Hippocampal formation (tissue), 2 donors: Measurements from ENCODE around the gene LCE2A.
"Not testable (repeated sequence)": the region's sequence is repeated elsewhere in the genome, so short reads cannot be mapped to it uniquely, and the experiment has no call there.

Experiments used
- DNase-seq, 2 donors: peaks; one replicate each; lab custom pipeline; 2025; lab: John Stamatoyannopoulos, UW

Gene LCE2A, protein sequence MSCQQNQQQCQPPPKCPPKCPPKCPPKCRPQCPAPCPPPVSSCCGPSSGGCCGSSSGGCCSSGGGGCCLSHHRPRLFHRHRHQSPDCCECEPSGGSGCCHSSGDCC

DNA sequence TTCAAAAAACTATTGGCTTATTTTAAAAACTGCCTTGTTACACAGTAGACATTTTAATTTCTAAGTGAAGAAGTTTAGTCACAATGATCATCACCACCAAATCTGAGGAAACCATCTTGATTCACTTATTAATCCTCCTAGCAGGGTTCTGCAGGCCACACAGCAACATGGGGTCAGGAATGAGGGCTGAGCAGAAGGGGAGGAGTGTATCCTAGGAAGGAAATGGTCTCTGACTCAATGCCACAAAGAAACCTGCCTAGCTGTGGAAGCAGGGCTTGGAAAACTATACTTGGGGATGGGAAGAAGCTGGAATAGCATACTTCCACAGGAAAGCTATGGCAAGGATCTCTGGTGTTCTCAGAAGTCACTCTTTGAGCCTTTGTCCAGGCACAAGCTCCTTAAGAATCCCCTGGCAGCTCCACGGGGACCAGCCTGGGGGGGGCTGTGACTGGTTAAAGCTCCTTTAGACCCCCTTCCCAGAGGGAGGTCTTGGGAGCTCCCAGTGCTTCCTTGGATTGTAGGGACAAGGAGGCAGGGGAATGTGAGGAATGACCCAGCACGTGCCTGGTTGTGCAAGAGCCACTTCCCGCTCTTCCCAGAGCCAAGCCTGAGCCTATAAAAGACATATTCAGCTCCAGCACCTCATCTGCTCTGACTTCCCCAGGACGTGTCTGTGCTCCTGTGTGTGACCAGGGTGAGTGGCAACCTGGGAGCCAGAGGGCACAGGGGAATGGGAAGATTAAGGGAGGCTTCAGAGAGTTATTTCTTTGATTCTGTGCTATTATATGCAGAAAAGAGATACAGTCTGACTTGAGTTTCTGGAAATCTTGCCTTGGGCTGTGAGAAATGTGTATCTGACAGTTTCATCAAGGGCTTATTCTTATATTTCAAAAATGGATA is at the start of gene LCE2A:
Gene LCE2A (plus strand): TSS at position 645 of the 900 bp plus-strand sequence. CDS start 557 bp downstream, outside the sequence.
- no peak for DNase-seq

DNA sequence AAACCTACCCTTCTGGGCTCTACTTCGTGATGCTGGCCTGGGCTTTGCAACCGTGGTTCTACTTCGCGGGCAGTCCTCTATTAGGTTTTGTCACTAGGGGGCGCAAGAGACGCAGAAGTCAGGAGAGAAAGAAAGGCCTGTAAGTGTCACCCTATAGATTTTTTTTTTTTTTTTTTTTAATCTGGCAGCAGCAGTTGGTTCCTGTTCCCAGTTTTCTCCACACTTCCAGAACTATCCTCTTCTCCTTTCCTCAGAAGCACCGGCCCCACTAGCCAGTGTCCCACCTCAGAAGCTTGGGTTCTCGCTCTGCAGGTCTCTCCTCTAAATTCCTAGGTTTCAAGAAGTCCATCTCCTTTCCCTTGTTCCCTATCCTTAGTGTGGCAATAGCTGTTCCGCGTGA is 44.0 kb upstream of the LCE2A start:
- peak; percentile 4 to 33 for DNase-seq

DNA sequence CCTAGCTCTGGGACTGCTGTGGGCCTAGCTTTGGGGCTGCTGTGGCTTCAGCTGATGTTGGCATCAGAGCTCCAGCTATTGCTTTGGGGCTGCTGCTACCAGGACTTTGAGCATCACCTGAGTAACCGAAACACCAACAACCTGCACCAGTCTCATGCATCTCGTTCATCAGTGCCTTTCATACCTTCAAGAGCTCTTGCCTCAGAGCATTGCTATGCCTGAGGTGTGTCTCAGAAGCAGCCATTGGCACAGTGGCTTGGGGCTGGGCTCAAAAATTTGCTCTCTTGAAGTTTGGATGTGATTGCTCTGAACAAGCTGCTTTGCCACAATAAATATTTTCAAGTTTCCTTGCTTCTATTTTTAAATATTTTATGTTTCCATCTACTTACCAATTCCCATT is 41.7 kb upstream of the LCE2A start:
- DNase-seq, result no peak

DNA sequence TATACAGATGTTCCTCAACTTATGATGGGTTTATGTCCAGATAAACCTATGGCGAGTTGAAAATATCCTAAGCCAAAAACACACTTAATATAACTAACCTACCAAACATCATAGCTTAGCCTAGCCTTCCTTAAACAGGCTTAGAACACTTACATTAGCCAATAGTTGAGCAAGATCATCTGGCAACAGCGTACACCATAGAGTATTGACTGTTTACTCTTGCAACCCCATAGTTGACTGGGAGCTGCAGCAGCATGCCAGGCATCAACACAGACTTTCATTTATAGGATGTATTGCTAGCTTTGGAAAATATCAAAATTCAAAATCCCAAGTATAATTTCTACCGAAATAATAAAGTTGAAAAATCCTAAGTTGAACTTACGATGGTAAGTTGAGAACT is 40.5 kb upstream of the LCE2A start:
- DNase-seq, result no peak

DNA sequence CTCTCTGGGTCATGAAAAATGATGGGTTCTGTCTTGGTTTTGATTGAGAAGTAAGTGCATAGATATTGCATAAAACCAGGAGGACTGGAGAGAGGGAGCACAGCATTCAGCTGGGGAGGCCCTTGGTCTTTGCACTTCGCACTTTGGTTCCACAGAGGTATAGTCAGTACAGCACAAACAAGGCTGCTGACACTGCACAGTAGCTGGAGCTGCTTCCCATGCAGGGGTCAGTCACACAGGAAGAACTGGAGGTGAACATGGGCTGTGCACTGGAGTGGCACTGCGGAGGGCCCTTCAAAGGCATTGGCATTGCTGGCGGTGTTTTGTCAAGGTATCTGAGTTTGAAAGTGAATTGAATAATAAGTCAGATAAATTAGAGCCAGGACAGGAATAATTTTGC is 39.5 kb upstream of the LCE2A start:
- no peak for DNase-seq

DNA sequence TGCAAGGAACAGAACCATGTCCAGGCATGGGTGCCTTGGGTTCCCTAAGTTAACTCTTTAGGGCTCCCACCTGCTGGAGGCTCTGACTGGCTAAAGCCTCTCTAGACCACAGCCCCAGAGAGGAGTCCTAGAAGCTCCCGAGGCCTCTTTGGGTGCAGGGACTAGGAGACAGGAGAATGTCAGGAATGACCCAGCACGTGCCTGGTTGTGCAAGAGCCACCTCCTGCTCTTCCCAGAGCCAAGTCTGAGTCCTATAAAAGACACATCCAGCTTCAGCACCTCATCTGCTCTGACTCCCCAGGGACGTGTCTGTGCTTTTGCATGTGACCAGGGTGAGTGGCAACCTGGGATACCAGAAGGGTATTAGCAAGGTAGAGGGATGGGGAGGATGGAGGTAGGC is 35.0 kb upstream of the LCE2A start, which contains the start of gene LCE2D:
Gene LCE2D (plus strand): TSS at position 283 of the 400 bp plus-strand sequence. CDS start 726 bp downstream, outside the sequence.
- no peak for DNase-seq

DNA sequence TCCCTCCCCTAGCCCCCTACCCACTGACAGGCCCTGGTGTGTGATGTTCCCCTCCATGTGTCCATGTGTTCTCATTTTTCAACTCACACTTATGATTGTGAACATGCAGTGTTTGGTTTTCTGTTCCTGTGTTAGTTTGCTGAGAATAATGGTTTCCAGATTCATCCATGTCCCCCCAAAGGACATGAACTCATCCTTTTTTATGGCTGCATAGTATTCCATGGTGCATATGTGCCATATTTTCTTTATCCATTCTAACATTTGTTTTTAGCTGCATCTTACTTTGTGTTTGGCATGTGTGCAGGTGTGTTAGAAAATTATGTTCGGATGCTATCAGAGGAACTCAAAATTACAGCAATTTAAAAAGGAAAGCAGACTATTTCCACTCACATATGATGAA is 32.0 kb upstream of the LCE2A start:
- not testable (repeated sequence) for DNase-seq

DNA sequence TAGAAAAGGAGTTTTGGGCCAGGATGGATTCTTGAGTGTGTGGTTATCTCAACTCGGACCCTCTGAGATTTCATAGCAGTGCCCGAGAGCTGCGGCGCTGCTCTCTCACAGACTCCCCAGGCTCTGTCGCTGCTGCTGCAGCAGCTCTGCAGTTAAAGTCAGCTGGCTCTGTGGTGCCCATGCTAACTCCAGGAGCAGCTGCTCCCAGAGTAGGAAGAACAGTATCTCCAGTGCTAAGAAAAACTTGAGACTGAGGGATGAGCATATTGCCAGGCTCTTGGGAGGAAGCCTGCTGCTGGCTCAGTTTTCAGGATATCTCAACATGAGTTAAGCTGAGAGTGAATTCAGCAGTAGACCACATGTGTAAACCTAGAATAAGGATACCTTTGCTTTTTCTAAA is 30.5 kb upstream of the LCE2A start:
- DNase-seq, result peak in 1 of 2 donors; percentile 7

DNA sequence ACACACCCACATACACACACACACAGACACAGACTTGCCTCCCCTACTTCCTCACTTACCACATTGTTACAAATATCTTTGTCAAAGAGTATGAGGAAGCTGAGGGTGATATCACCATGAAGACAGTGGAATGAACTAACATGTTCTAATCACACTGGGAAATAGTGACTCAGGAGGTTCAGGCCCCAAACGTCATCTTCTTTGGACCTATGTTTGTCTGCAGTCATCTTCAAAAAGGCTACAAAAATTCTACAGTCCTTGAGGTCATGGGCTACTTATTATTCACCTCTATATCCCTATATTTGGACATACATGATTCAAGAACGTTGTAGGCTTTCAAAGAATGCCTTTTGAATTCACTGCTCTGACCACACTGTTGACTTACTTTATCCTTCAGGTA is 25.1 kb upstream of the LCE2A start:
- DNase-seq, result no peak

DNA sequence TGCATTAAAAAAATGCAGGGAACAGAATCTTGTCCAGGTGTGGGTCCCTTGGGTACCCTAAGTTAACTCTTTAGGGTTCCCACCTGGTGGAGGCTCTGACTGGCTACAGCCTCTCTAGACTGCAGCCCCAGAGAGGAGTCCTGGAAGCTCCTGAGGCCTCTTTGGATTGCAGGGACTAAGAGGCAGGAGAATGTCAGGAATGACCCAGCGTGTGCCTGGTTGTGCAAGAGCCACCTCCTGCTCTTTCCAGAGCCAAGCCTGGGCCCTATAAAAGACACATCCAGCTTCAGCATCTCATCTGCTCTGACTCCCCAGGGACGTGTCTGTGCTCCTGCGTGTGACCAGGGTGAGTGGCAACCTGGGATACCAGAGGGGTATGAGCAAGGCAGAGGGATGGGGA is 23.2 kb upstream of the LCE2A start, which contains the start of gene LCE2C:
Gene LCE2C (plus strand): TSS at position 297 of the 400 bp plus-strand sequence. CDS start 737 bp downstream, outside the sequence.
- DNase-seq, result not testable (repeated sequence)

DNA sequence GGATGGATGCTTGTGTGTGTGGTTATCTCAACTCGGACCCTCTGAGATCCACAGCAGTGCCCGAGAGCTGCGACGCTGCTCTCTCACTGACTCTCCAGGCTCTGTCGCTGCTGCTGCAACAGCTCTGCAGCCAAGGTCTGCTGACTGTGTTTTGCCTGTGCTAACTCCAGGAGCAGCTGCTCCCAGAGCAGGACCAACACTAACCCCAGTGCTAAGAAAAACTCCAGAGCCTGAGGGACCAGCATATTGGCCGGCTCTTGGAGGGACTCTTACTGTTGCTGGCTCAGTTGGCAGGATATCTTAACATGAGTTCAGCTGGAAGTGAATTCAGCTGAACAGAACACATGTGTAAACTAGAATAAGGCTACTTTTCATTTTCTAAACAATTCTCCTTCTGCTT is 18.7 kb upstream of the LCE2A start:
- DNase-seq, result no peak

DNA sequence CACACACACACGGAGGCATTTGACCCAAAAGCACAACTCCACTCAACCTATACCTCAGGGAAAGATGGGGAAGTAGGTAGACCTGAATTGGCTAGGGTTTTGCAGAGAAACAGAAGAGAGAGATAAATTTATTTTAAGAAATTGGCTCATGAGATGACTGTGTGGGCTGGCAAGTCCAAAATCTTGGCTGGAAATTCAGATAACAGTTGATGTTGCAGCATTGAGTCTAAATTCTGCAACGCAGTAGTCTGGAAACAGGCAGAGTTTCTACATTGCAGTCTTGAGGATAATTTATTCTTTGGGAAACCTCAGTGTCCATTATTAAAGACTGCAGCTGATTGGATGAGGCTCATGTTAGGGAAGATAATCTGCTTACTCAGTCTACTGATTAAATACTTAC is 16.5 kb upstream of the LCE2A start:
- DNase-seq, result peak in 1 of 2 donors; percentile 2

DNA sequence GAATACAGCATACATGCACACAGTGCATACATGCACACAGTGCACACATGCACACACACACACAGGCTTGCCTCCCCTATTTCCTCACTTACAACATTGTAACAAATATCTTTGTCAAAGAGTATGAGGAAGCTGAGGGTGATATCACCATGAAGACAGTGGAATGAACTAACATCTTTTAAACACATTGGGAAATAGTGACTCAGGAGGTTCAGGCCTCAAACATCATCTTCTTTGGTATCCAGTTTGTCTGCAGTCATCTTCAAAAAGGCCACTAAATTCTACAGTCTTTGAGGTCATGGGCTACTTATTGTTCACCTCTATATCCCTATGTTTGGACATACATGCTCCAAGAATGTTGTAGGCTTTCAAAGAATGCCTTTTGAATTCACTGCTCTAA is 14.3 kb upstream of the LCE2A start:
- DNase-seq, result no peak

DNA sequence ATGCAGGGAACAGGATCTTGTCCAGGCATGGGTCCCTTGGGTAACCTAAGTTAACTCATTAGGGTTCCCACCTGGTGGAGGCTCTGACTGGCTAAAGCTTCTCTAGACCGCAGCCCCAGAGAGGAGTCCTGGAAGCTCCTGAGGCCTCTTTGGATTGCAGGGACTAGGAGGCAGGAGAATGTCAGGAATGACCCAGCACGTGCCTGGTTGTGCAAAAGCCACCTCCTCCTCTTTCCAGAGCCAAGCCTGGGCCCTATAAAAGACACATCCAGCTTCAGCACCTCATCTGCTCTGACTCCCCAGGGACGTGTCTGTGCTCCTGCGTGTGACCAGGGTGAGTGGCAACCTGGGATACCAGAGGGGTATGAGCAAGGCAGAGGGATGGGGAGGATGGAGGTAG is 12.3 kb upstream of the LCE2A start, which contains the start of gene LCE2B:
Gene LCE2B (plus strand): TSS at position 301 of the 400 bp plus-strand sequence. CDS start 721 bp downstream, outside the sequence.
- DNase-seq, result not testable (repeated sequence)

DNA sequence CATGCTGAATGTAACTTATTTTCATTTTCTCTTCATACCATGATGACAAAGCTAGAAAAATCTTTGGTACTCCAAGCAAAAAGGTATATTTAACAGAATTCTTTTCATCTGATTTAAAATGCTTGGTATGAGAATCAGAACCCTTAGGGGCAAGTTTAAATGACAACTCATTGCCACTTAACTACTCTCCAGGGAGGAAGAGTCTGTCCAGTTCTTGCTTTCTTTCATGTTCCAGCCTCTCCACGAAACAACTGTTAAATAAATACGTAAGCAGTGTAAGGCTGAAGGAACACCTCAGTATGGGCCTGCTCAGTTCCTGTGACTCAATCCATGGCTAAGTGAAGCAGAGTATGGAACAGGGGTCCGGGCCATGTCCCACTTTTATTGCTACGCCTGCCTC is 1.6 kb downstream of the LCE2A start:
- DNase-seq, result no peak

DNA sequence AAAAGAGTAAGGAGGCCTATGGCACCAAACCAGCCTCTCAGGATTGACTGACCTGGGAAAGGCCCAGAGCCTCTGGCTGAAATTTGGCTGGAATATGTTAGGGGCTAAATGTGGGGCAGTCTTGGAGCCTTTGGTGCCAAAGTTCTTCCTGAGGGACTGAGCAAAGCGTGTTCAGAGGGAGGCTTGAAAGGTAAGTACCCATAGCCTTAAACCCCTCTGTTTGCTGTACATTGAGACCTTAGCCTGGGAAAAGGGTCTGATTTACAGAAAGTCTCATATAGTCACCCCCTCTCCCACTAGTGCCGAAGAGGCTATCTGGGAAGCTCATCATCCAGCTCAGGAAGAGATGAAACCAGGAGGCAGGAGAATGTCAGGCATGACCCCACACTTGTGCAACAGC is 9.7 kb downstream of the LCE2A start, which contains the start of gene LCE4A:
Gene LCE4A (plus strand): TSS at position 301 of the 400 bp plus-strand sequence. CDS start 916 bp downstream, outside the sequence.
- no peak for DNase-seq

DNA sequence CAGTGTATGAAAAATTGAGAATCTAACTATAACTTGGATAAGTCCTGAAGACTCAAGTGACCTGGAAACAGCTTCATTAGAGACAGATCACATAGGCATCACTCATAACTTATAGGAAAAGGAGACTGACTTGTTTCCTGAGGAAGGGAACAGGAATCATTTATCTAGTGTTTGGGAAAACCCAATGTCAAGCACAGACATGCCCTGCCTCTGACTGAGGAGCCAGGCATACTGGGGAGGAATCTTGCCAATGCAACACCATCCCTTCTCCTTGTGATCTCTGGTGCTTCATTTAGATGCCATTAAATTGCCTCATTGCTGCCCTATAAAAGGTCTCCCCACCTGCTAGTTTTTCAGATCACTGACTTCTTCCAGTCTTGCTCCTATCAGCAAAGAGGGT is 20.1 kb downstream of the LCE2A start:
- no peak for DNase-seq

DNA sequence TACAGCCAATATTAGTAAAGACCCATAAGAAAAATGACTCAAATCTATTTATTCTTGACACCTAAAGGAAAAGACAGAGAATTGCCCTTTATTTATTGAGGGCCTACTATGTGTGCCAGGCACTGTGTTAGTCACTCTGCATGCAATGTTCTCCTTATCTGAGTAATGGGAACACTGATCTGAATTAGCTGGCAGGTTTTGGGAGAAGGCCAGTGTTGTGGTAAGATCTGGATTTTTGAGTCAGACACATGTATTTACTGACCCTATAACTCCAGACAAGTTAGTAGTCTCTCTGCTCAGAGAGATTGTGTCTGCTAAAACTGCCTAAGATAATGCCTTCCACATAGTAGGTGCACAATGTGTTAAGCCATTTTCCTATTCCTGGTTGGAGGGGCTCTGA is 27.1 kb downstream of the LCE2A start:
- no peak for DNase-seq

DNA sequence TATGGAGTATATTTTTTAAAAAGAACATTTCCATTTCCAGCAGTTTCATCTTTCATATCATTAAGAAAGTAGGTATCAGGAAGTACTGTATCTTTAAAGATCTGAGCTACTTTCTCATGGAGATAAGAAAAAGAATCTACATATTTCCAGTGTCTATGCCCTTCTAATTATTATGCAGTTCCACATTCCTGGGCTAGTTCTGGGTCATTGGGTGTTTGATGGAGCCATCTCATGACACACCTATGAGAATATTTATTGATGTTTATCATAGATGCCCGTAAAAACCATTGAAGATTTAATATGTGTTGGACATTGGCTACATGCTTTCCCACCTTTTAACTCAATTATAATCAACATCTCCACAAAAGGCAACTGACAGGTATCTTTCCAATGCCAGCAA is 30.8 kb downstream of the LCE2A start:
- DNase-seq, result no peak

DNA sequence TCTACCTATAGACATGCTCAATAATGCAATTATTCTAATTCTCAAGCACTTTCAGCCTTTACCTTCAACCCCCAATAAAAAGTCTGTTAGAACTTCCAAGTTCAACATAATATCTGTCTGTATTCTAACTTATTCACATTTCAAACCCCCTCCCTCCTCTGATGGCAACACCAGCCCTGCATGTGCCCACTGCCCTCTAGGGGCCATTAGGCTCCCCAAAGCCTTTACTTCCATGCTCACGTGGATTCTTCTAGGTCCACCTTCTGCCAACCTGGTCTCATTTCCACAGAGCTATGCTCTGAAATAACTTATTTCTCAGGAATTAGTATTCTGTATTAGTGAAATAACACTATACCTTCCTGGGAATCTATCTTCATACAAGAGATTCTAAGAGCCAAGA is 37.5 kb downstream of the LCE2A start:
- no peak for DNase-seq

DNA sequence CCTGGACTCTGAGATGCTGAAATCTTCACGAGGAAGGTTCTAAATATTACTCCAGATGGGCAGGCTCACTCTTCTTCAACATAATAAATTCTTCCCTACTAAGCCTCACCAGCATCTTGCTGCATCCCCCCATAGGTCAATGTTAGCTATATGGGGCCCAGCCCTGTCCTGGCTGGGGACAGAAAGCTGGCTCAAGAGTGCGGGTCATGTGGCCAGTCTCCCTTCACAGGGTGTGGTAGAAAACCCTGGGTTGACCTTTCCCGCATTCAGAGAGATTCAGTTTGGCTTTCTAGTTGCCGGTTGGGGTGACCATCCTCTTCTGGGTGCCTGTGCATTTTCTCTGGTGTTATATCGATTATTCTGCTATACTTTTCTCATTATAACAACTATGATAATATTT is 39.9 kb downstream of the LCE2A start:
- no peak for DNase-seq

DNA sequence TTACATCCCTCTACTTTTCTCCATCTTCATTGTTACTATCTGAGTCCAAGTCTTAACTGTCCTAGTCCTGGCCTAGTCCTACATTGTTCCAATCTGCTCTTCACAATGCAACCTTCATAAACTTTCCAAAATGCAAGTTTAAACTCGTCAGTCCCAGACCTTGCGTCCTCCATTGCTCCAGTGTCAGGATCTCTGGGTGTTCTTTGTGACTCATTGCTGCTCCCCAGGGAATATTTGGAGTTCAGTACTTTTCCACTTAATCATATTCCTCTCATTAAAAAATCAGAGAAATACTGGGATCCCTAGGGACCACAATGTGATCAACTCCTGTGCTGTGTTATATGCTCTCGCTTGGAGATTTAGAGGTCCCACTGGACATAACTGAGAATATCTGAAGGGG is 41.7 kb downstream of the LCE2A start:
- DNase-seq, result no peak

DNA sequence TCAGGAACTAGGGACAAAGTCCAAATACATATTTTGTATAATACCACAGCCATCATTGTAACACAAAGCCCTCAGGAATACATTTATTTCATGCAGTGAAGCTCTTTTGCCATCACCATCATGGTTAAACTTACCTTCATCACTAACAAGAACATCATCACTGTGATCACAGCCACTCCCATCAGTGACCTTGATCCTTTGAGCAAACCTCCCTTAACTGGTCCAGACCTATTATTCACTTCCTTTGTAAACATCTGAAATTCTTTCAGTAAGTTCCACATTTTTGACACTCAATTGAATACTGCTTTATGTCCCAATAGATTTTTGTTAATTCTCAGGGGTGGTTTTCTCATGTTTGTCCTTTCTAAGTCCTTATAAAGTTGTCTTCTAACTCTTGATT is 43.5 kb downstream of the LCE2A start:
- no peak for DNase-seq
